ENCODE results near the gene C1QTNF6. TPM values are rescaled to one million over a fixed set of nuclear protein-coding genes. Genes with fewer than 3 reads are reported as not detected.

The C1QTNF6 gene
- total RNA-seq, 1 donor from 2014 or later: 0.99 TPM

DNA sequence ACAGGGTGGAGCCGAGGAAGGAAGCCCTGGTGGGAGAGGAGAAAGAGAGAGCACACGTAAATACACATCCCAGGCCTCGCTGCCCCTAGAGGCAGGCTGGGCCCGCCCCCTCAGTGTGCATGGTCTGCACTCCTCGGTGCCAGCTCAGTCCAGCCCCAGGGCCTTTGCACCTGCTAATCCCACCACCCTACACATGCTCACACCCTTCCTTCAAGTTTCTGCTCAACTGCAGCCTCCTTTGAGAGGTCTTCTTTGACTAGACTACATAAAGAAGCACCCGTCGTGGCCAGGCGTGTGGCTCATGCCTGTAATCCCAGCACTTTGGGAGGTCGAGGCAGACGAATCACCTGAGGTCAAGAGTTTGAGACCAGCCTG is 43.9 kb downstream of the C1QTNF6 start:
- no peak for DNase-seq (ENCODE audit: low read depth in 2 of 2)

DNA sequence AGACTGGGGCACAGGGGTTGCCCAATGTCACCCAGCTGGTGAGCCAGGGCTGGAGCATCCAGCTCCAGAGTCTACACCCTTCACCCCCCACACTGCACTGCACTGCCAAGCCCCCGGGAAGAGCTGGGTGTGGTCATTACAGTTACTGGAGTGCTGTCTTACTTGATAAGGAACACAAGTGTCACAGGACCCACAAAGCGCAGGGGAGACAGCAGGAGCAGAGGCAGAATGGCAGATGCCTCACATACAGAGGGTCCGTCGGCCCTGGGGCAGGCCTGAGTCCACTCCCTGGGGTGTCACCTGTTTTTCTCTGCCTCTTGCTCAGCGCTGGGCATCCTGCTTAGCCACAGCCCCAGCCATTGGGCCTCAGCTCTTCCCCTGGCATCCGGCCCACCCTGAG is 46.1 kb downstream of the C1QTNF6 start:
- no peak for DNase-seq (ENCODE audit: low read depth in 2 of 2)

DNA sequence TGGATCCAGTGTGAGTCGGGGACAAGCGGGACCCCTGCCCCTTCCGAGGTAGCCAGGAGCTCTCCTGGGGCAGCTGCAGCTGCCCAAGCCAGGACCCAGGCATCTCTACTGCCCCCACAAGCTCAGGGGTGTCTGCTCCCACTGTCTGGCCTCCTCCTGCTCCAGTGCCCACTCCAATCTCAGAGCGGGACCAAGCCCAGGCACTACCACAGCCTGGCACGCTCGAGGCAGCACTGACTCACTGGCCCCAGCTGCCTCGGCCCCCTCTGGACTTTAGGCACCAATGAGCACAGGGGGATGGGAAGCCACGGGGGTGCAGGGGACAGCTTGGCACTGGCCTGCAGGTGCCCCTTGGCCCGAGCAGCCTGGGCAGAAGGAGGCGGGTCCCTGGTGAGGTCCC is 46.6 kb downstream of the C1QTNF6 start:
- DNase-seq (ENCODE audit: low read depth in 2 of 2): no peak

DNA sequence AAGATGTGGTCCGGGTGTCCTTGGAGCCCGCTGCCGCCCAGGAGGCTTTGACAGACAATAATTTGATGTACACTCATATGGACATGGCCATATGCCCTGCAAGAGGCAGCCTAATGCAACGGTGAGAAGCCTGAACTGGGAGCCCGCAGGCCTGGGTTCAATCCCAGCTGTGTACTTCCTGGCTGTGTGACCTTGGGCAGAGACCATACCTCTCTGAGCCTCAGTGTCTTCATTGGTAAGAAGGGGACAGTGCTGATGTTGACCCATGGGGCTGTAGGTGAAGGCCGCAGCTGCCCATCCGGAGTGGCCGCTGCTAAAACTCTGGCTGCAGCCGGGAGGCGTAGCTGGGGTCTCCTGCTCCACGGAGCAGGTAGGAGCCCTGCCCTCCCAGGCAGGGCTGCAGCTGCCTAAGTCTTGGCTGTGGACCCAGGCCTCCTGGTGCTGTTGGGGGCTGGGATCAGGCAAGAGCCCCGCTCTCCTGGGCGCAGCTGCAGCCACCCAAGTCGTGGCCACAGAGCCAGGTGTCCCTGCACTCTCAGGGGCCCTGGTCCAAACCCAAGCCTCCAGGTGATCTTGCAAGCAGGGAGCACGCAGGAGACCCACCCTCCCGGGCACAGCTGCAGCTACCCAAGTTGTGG is 47.2 kb downstream of the C1QTNF6 start:
- DNase-seq (ENCODE audit: low read depth in 2 of 2): no peak

DNA sequence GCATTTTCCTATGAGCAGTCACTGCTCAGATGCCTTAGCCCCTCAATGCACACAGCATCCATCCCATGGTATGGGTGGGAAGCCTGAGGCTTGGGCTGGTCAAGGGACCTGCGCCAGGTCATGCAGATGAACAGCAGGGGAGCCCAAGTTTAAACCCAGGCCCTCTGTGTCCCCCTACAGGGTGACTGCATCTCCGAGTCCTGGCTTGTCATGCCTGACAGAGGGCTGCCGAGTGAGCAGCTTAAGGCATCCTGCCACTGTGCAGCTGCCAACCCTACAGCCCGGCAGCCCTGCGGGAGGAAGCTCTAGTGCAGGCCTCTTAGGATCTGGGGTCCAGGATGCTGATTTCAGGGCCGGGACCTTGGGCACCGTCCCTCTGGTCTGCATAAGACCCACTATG is 48.3 kb downstream of the C1QTNF6 start:
- DNase-seq (ENCODE audit: low read depth in 2 of 2): no peak

DNA sequence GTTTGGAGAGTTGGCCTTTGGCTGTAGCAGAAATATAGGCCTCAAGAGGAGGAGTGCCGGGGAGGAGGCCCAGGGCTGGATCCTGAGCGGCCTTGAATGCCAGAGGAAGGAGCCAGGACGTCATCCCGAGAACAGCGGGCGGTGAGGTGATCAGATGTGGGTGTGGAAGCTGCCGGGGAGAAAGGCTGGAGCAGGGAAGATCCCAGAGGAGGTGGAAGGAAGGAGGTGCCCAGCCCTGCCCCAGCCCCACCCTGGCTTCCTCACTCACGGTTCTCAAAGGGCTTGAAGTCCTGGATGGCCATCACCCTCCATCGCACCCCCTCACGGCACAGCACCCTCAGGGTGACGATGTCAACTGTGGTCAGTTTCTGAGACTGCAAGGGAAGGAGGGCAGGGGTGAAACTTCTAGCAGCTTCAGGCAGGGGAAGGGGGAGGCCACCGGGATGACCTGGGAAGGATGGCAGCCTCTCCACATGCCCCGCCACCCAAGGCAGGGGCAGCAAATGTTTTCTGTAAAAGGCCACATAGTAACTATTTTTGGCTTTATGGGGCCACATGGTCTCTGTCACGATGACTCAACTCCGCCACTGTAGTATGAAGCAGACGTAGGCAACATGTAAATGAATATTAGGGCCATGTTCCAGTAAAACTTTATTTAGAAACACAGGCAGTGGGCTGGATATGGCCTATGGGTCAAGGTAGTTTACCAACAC is 49.0 kb downstream of the C1QTNF6 start:
- DNase-seq (ENCODE audit: low read depth in 2 of 2): no peak

DNA sequence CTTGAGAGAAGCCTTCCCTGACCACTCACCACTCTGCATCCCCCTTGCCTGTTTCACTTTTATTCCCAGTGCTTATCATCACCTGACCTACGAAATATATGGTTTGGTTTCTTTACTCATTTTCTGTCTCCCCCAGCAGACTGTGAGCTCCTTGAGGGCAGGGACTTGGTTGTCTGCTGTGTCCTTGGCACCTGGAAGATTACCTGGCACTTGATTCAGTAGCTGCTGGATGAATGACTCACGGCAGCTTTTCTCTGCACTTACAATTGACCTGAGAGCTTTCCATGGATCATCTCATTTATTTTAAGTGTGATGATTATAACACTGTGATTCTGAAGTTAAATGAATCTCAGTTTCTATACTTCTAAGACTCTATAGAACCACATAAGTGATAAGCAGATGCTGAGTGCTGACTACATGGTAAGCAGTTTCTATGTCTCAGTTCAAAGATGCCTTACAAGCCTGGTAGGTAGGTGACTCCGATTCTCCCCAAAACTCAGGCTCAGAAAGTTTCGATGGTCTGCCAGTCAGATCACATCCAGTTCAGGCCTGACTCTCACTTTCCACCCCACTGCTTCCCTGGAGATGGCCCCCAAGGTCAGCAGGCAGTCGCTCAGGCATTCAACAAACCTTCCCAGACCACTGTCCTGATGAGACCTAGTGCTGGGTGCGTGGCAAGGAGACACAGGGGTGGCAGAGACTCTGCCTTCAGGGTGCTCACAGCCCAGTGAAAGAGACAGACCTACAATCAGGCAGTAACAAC is 50.0 kb downstream of the C1QTNF6 start:
- DNase-seq (ENCODE audit: low read depth in 2 of 2): no peak

DNA sequence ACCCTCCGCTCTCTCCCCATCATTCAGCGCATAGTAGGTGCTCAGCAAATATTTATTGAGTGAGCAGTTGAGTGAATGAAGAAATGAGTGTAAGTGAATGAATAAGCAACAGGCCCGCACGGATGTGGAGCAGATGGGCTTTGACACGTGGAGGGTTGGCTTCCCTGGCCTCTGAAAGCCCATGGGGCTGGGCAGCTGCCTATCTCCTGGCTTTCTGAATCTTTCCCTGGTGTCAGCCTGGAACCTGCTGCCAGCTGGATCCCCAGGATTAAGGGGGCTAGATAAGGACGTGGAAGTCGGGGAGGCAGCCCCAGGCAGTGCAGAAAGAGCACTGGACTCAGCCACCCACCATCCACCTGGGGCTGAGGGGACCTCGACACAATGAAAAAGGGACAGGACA is 50.9 kb downstream of the C1QTNF6 start:
- no peak for DNase-seq (ENCODE audit: low read depth in 2 of 2)

DNA sequence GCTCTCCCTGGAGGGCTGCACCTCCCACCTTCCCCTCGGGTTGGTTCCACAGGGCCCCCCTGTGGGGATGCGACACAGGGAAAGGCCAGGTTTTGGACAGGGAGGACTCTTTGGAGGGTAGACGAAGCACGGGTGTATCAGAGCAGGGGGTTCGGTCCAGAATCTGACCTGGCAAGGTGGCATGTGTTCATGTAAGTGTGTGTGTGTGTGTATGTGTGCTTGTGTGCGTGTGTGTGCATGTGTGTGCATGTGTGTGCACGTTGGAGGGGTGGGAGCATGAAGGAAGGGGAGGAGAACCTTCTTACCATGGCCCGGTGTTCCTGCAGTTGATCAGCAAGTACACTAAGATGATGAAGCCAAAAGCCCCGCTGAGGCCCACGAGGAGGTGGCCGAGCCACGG is 53.0 kb downstream of the C1QTNF6 start:
- DNase-seq (ENCODE audit: low read depth in 2 of 2): no peak

DNA sequence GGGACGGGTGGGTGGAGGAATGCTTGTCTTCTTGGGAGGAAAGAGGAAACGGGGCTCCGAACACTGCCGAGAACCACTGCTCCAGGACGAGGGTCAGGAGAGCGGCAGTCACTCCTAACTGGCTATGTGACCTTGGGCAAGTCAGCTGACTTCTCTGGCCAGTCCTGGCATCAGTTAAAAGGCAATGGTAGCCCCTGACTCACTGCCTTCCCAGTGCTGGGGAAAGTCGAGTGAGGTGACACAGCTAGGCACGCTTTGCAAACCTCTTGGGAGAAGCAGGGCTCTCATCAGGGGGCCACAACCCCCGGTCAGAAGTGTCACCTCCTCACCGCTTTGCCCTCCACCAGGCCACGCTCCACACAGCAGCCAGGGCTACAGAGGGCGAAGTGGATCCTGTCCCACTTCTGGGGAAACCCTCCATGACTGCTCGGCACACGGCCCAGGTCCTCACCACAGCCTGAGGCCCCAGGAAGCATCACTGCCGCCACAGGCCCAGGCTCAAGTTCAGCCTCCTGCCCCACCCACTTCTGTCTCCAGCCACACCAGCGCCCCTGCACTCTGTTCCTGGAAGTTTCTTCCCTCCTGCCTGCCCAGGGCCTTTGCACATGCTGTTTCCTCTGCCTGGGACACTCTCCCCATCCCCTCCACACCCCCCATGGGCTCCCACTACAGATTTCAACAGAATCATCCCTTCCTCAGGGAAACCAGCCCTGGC is 54.6 kb downstream of the C1QTNF6 start:
- DNase-seq (ENCODE audit: low read depth in 2 of 2): no peak

DNA sequence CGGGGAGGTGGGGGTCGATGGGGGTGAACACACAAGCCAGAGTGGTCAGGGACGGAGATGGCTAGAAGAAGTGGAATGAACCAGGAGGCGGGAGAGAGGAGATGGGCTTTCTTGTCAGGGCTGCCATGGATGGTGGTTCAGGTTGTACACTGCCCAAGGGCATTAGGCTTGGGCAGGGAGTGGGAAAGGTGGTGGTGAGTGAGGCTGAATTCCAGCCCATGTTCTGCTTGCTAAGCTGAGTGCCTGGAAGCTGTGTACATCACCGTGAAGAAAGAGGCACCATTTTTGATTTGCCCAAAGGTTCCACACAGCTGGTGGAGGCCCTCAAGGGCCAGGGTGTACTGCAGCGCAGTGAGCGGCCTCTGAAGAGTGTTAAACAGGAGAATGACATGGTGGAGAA is 55.3 kb downstream of the C1QTNF6 start:
- DNase-seq (ENCODE audit: low read depth in 2 of 2): no peak

Other genes with a start within 250 kb of the C1QTNF6 start
- 54.9 and 63.1 TPM in 2 replicates for gene TST, start 168.8 kb downstream of the C1QTNF6 start, total RNA-seq
- gene MPST, start 168.5 kb downstream of the C1QTNF6 start, total RNA-seq: 96.1 and 146 TPM in 2 replicates
- 42.1 and 81.7 TPM in 2 replicates for gene KCTD17, start 136.5 kb downstream of the C1QTNF6 start, total RNA-seq
- gene TMPRSS6, start 78.5 kb downstream of the C1QTNF6 start, total RNA-seq: not detected in 2 replicates
- gene IL2RB, start 38.3 kb downstream of the C1QTNF6 start, total RNA-seq: not detected in 2 replicates
- not detected in 2 replicates for gene SSTR3, start 24.2 kb upstream of the C1QTNF6 start, total RNA-seq
- 3.0 and 15.3 TPM in 2 replicates for gene RAC2, start 56.0 kb upstream of the C1QTNF6 start, total RNA-seq
- gene CYTH4, start 94.3 kb upstream of the C1QTNF6 start, total RNA-seq: under 0.01 TPM in 1 of 2 replicates, not detected in the other
- under 0.01 TPM in 1 of 2 replicates, not detected in the other for gene ELFN2, start 239.2 kb upstream of the C1QTNF6 start, total RNA-seq

Data from lung microvascular endothelial cell (primary cell).